Skeletal muscle tissue (tissue), 4 donors: ENCODE measurements around the gene BOK. TPM values are rescaled to one million over a fixed set of nuclear protein-coding genes. Genes with fewer than 3 reads are reported as not detected.
"Not testable (repeated sequence)": the region's sequence is repeated elsewhere in the genome, so short reads cannot be mapped to it uniquely, and the experiment has no call there.

Experiments used
- H3K27ac ChIP-seq: one replicate; pipeline ENCODE4 v1.7.0; 2013; ENCODE audit warnings: mild to moderate bottlenecking, low read depth, low read length, inconsistent platforms
- H3K27me3 ChIP-seq, 3 donors: one replicate each; pipeline ENCODE4 v1.7.0; 2013; ENCODE audit warnings: low read length in 3 of 3; ENCODE audit not compliant: control insufficient read depth in 3 of 3, insufficient read depth in 3 of 3
- H3K36me3 ChIP-seq, 3 donors: one replicate each; pipeline ENCODE4 v1.7.0; 2013; ENCODE audit warnings: low read length in 3 of 3; ENCODE audit not compliant: control insufficient read depth in 3 of 3, insufficient read depth in 3 of 3
- H3K4me1 ChIP-seq, 3 donors: one replicate each; pipeline ENCODE4 v1.7.0; 2013; ENCODE audit warnings: low read length in 3 of 3, mild to moderate bottlenecking in 3 of 3; ENCODE audit not compliant: control insufficient read depth in 3 of 3, insufficient read depth in 3 of 3
- H3K4me3 ChIP-seq, 3 donors: one replicate each; pipeline ENCODE4 v1.7.0; 2013; ENCODE audit warnings: low read length in 3 of 3
- H3K9ac ChIP-seq, 3 donors: one replicate each; pipeline ENCODE4 v1.7.0; 2013; ENCODE audit warnings: low read length in 3 of 3, mild to moderate bottlenecking in 3 of 3, moderate library complexity in 2 of 3, low read depth in 1 of 3
- H3K9me3 ChIP-seq, 3 donors: one replicate each; pipeline ENCODE4 v1.7.0; 2013; ENCODE audit warnings: low read length in 3 of 3; ENCODE audit not compliant: control insufficient read depth in 3 of 3
- total RNA-seq: library from RNA; depleted of rRNA; stranded (reverse); fragments of >200 nt; gene quantifications from one replicate; pipeline ENCODE4 v1.2.3, GENCODE V29; 2014
- donor health status: Osteomylitis.

BOK gene
- total RNA-seq, 1 donor from 2014 or later: 25.1 TPM

DNA sequence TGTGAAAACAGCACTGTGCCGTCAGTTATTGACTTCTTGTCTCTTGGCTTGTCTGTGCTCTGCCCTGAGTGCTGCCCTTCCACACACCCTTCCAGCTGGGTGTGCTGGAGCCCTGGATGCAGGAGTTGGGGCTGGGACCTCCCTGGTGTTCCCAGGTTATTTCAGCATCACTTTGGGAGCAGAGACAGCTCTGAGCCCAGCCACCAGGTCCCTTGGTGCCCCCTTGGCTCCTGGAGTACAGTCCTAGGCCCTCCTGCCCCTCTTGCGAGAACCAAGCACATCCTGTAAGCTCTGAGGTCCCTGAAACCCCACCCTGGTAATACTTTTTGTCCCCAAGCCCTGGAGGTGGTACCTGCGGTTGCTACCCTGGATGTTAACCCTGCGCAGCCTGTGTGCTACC, 24.3 kb downstream of the BOK start:
- Histone ChIP-seq H3K36me3 (peaks cover 28 to 37% (median 29%) of the 10 kb centered on the region in 3 donors), H3K9me3 (peaks cover 2 to 15% (median 3%) of the 10 kb centered on the region in 3 donors), H3K27ac (no peak overlapping the region), H3K9ac (no peak overlapping the region), H3K4me3 (no peak overlapping the region), H3K27me3 (no peaks in the 10 kb centered on the region), H3K4me1 (no peaks in the 10 kb centered on the region)

DNA sequence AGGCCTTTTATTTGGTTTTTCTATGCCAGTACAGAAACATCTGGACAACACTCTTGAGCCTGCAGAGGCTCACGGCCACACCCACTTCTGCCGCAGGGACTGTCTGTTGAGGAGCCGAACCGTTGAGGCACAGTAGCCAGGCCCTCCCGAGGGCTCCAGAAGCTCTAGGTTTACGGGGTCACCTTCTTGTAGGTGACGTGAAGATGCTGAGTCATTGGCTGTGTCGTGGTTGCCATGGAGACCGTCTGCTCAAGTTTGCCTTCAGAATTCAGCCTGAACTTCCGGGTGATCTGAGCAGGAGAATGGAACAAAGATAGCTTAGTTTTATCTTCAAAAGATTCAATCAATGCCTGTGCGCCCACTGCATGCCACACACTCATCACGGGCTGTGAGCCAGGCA, 25.9 kb downstream of the BOK start:
- H3K9ac ChIP-seq: no peak overlapping the region
- no peak overlapping the region for H3K27ac ChIP-seq
- no peaks in the 10 kb centered on the region for H3K4me1 ChIP-seq
- H3K9me3 ChIP-seq: peaks cover 2 to 15% (median 3%) of the 10 kb centered on the region in 3 donors
- H3K36me3 ChIP-seq: peaks cover 28 to 40% (median 29%) of the 10 kb centered on the region in 3 donors
- no peak overlapping the region for H3K4me3 ChIP-seq
- H3K27me3 ChIP-seq: no peaks in the 10 kb centered on the region

DNA sequence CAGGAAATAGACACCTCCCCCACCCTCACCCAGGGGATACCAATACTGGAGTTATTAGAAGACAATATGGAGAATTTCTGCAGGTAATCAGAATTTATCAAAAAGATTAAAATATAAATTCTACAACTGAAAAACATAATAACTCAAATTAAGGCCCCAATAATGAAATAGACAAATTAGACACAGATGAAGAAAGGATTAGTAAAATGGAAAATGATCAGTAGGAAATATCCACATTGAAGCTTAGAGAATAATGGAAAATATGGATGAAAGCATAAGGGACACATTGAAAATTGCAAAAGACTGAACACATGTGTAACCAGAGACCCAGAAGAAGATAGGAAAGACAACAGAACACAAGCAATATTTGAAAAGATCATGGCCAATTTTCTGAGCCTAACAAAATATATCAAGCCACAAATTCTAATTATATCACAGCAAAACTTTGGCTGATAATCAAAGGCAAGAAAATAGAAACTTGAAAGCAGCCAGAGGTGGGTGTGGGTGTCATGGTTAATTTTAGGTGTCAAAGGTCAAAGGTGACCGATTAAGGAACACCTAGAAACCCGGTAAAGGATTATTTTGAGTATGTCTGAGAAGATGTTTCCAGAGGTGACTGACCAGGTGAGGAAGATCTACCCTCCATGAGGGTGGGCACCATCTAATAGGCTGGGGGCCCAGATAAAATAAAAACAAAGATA, 28.2 kb downstream of the BOK start:
- H3K27me3 ChIP-seq: no peaks in the 10 kb centered on the region
- H3K36me3 ChIP-seq: peaks cover 31 to 46% (median 33%) of the 10 kb centered on the region in 3 donors
- peak overlapping the region in 1 of 3 donors; percentile 3 for H3K4me3 ChIP-seq
- H3K9ac ChIP-seq: no peak overlapping the region
- H3K4me1 ChIP-seq: no peaks in the 10 kb centered on the region
- H3K9me3 ChIP-seq: peaks cover 2 to 15% (median 3%) of the 10 kb centered on the region in 3 donors
- H3K27ac ChIP-seq: no peak overlapping the region

- not testable (repeated sequence) for H3K27me3 ChIP-seq, H3K4me3 ChIP-seq, H3K4me1 ChIP-seq, H3K27ac ChIP-seq, H3K9ac ChIP-seq
- H3K36me3 ChIP-seq: peaks cover 8 to 27% (median 17%) of the 10 kb centered on the region in 3 donors
- peaks cover 2 to 13% (median 3%) of the 10 kb centered on the region in 3 donors for H3K9me3 ChIP-seq
Observed at GRCh38 chr2:241589863-241590262, 31.3 kb downstream of the BOK start.

DNA sequence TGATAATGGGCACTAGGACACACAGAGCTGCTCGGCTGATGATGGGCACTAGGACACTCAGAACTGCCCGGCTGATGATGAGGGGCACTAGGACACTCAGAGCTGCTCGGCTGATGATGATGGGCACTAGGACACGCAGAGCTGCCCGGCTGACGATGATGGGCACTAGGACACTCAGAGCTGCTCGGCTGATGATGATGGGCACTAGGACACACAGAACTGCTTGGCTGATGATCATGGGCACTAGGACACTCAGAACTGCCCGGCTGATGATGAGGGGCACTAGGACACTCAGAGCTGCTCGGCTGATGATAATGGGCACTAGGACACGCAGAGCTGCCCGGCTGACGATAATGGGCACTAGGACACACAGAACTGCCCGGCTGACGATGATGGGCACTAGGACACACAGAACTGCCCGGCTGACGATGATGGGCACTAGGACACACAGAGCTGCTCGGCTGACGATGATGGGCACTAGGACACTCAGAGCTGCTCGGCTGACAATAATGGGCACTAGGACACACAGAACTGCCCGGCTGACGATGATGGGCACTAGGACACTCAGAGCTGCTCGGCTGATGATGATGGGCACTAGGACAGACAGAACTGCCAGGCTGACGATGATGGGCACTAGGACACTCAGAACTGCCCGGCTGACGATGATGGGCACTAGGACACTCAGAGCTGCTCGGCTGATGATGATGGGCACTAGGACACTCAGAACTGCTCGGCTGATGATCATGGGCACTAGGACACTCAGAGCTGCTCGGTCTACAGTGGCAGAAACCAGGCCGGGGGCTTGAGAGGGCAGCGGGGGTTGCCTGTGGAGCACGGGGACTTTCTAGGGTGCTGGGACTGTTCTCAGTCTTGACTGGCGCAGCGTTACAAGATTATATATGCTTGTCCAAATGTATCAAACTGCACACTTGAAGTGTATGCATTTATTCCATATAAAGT, 32.2 kb downstream of the BOK start:
- H3K27ac ChIP-seq, H3K4me1 ChIP-seq, H3K4me3 ChIP-seq, H3K9ac ChIP-seq, H3K27me3 ChIP-seq: not testable (repeated sequence)
- Histone ChIP-seq H3K9me3 (peaks cover 0 to 13% (median 3%) of the 10 kb centered on the region in 3 donors), H3K36me3 (peaks cover 4 to 24% (median 14%) of the 10 kb centered on the region in 3 donors)

- Histone ChIP-seq H3K36me3 (peaks cover 4 to 24% (median 12%) of the 10 kb centered on the region in 3 donors), H3K4me3 (no peak overlapping the region), H3K9ac (no peak overlapping the region), H3K27ac (no peak overlapping the region), H3K27me3 (no peaks in the 10 kb centered on the region), H3K4me1 (no peaks in the 10 kb centered on the region), H3K9me3 (peaks cover 0 to 2% (median 0%) of the 10 kb centered on the region in 3 donors)
Observed at GRCh38 chr2:241592126-241592845, 33.7 kb downstream of the BOK start.

DNA sequence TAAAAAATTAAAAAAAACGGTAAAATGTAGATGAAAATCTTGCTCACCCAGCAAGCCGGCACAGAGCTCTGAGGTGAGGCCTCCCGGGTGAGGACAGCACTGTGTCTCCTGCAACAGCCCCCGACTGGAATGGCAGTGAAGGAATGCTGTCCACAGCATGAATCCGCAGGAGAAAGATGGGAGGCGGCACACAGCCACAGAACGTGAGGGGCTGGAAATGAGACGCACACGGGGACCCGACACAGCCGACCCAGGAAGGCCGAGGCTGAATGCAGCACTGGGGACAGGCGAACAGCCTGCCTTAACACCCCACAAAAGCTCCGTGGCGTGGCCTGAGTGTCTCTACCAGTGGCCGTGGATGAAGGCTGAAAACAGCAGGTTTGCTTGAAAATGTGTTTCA, 34.7 kb downstream of the BOK start:
- peaks cover 0 to 5% (median 3%) of the 10 kb centered on the region in 3 donors for H3K4me1 ChIP-seq
- no peaks in the 10 kb centered on the region for H3K27me3 ChIP-seq
- H3K27ac ChIP-seq: no peak overlapping the region
- no peak overlapping the region for H3K9ac ChIP-seq
- H3K4me3 ChIP-seq: no peak overlapping the region
- H3K9me3 ChIP-seq: no peaks in the 10 kb centered on the region
- peaks cover 4 to 22% (median 14%) of the 10 kb centered on the region in 3 donors for H3K36me3 ChIP-seq

DNA sequence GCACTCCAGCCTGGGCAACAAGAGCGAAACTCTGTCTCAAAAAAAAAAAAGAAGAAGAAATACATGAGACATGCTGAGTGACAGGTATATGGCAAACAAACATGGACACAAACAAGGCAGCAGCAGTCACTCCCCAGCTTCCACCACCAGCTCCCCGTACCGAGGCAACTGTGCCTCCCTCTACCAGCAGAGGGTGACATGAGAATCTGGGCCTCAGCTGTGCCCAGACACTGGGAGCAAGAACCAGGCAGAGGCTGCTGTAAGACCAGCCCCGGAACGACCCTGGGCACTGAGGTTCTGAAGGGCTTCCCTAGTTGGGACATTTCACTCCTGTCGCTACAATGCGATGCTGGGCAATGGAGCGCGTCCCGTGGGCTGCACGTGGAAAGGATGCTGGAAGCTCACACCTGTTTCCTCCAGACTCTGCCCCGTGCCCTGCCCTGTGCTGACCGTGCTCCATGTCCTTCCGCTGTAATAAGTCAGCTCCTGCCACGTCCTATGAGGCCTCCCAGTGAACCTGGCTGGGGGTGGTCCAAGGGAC, 37.1 kb downstream of the BOK start:
- no peaks in the 10 kb centered on the region for H3K9me3 ChIP-seq
- no peak overlapping the region for H3K9ac ChIP-seq
- no peak overlapping the region for H3K27ac ChIP-seq
- no peaks in the 10 kb centered on the region for H3K27me3 ChIP-seq
- peaks cover 0 to 5% (median 3%) of the 10 kb centered on the region in 3 donors for H3K4me1 ChIP-seq
- H3K36me3 ChIP-seq: peaks cover 7 to 31% (median 14%) of the 10 kb centered on the region in 3 donors
- H3K4me3 ChIP-seq: no peak overlapping the region

- Histone ChIP-seq H3K4me1 (peaks cover 0 to 5% (median 3%) of the 10 kb centered on the region in 3 donors), H3K9ac (no peak overlapping the region), H3K36me3 (peaks cover 13 to 45% (median 23%) of the 10 kb centered on the region in 3 donors), H3K9me3 (no peaks in the 10 kb centered on the region), H3K4me3 (no peak overlapping the region), H3K27ac (no peak overlapping the region), H3K27me3 (no peaks in the 10 kb centered on the region)
Observed at GRCh38 chr2:241597561-241597960, 39.0 kb downstream of the BOK start.
